Activated naive CD8-positive, alpha-beta T cell treated with anti-CD3 and anti-CD28 coated beads for 36 hours (primary cell): ENCODE measurements around the gene ARID1B. TPM values are rescaled to one million over a fixed set of nuclear protein-coding genes. Genes with fewer than 3 reads are reported as not detected.
A peak's percentile ranks its signal among the peaks of the same experiment; 100 is the strongest.
"Not testable (repeated sequence)": the region's sequence is repeated elsewhere in the genome, so short reads cannot be mapped to it uniquely, and the experiment has no call there.

ENCODE experiments used
- DNase-seq: peaks from one replicate; pipeline ENCODE4 v3.0.0; 2021
- H3K27ac Mint-ChIP-seq: one replicate; pipeline ENCODE4 v1.8.0; 2022; ENCODE audit warnings: mild to moderate bottlenecking, moderate library complexity, mixed read lengths
- H3K27me3 Mint-ChIP-seq: one replicate; pipeline ENCODE4 v1.8.0; 2022; ENCODE audit warnings: mild to moderate bottlenecking, mixed read lengths
- H3K36me3 Mint-ChIP-seq: one replicate; pipeline ENCODE4 v1.8.0; 2021; ENCODE audit warnings: mild to moderate bottlenecking, mixed read lengths
- H3K4me1 Mint-ChIP-seq: one replicate; pipeline ENCODE4 v1.8.0; 2021; ENCODE audit warnings: mixed read lengths
- H3K4me3 Mint-ChIP-seq: one replicate; pipeline ENCODE4 v1.8.0; 2022; ENCODE audit warnings: mild to moderate bottlenecking, moderate library complexity, mixed read lengths
- H3K9me3 Mint-ChIP-seq: one replicate; pipeline ENCODE4 v1.8.0; 2022; ENCODE audit warnings: mixed read lengths
- total RNA-seq, 2 experiments: library from RNA; stranded (reverse); gene quantifications; one replicate each; pipeline ENCODE4 v1.2.3, GENCODE V29; 2021

The ARID1B gene
- total RNA-seq, 2 experiments from 2014 or later: 40.6 to 41.5 TPM

DNA sequence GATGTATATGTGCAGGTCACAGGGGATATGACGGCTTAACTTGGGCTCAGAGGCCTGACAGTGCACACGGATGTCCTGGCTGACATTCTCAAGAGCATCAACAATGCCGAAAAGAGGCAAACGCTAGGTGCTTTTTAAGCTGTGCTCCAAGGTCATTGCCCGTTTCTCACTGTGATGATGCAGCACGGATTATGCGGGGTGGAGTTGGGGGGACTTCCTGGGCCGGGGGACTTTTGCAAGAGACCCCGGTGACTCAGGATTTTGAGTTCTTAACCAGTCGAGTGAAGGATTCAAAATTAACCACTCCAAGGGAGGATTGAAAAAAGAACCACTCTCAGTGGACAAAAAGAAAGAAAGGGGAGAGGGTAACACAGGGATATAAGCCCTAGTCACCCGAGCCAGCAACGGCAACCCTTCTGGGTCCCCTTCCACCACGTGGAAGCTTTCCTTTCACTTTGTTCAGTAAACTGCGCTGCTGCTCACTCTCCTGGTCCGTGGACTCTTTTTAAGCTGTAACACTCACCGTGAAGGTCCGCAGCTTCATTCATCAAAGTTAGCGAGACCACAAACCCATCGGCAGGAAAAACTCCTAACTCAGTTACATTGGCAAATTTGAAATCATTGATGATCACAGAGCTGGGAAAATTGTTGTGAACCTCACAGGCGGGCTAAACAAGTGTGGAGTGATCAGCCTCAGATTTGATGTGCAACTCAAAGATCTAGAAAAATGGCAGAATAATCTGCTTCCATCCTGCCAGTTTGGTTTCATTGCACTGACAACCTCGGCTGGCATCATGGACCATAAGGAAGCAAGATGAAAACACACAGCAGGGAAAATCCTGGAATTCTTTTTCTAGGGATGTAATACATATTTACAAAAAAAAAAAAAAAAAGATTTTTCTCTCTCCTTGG is 199.3 kb downstream of the ARID1B start:
- Mint-ChIP-seq H3K4me3 (peak overlapping the region; percentile 74), H3K4me1 (peaks cover 71% of the 10 kb centered on the region), H3K36me3 (peaks cover 4% of the 10 kb centered on the region), H3K27ac (peak overlapping the region; percentile 85), H3K9me3 (no peaks in the 10 kb centered on the region), H3K27me3 (no peaks in the 10 kb centered on the region)
- peak; percentile 13 for DNase-seq

DNA sequence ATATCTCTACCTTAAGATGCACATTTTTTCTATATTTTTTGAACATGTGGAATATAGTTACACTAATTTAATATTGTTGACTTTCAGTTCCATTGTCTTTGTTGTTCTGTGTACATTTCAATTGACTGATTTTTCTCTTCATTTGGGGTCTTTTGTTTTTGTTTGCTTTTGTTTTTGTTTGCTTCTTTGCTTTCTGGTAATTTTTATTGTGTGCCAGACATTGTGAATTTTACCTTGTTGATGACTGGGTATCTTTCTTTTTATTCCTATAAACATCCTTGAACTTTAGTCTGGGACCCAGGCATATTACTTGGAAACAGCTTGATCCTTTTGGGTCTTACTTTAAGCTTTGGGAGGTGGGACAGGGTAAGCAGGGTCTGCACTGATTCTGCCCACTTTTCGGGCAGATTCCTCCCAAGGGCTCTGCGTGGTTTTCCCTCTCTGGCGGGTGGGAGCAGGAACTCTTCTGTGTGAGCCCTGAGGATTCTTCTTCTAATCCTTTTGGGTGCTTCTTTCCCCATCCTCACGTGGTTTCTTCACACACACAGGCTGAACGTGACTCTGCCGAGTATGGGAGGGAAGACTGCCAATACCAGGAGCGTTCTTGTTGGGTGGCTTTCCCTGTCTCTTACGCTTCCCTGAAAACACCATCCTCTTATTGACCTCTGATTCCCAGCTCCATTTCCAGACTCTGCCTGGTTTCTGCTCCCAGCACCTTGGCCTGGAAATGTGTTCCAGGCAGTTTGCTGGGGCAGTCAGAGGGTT is 200.5 kb downstream of the ARID1B start:
- peaks cover 76% of the 10 kb centered on the region for H3K4me1 Mint-ChIP-seq
- no peak for DNase-seq
- peaks cover 4% of the 10 kb centered on the region for H3K36me3 Mint-ChIP-seq
- no peak overlapping the region for H3K4me3 Mint-ChIP-seq
- peak overlapping the region; percentile 68 for H3K27ac Mint-ChIP-seq
- H3K9me3 Mint-ChIP-seq: no peaks in the 10 kb centered on the region
- no peaks in the 10 kb centered on the region for H3K27me3 Mint-ChIP-seq

DNA sequence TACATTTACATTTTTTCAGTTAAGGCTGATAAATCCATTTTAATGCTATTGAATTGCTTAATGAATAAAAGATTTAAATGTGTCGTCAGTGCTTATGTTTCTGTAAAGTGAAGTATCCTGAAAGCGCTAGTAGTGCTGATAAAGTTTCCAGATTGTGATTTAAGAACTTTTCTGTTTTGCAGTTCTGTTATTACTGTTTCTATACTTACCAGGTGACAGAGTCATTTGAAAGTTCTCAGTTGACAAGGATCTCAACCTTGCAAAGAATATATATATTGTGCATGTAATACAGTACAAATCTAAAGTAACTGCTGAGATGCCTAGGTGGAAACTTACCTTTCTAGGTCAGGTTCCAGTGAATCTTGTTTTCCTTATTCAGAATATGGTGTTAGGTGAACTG is 201.8 kb downstream of the ARID1B start:
- DNase-seq: no peak
- H3K9me3 Mint-ChIP-seq: no peaks in the 10 kb centered on the region
- H3K27ac Mint-ChIP-seq: no peak overlapping the region
- no peak overlapping the region for H3K4me3 Mint-ChIP-seq
- H3K27me3 Mint-ChIP-seq: no peaks in the 10 kb centered on the region
- peaks cover 4% of the 10 kb centered on the region for H3K36me3 Mint-ChIP-seq
- H3K4me1 Mint-ChIP-seq: peaks cover 76% of the 10 kb centered on the region

DNA sequence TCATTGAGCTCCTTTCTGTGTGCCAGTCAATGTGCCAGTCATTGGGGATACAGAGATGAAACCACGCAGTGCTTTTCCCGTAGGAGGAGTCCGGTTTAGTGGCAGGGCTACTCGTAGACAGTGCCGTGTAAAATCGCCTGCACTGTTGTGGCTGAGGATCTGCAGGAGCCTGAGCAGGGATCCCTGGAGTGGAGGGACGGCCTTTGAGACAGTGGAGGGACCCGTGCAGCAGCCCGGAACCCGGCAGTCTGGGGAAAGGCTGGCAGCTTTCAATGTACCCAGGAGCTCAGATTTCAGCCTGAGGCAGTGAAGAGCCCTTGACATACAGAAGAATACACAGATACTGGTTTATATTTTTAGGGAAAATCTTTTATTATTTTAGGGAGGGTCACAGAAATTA is 203.3 kb downstream of the ARID1B start:
- H3K27ac Mint-ChIP-seq: no peak overlapping the region
- H3K27me3 Mint-ChIP-seq: no peaks in the 10 kb centered on the region
- DNase-seq: no peak
- peaks cover 78% of the 10 kb centered on the region for H3K4me1 Mint-ChIP-seq
- no peaks in the 10 kb centered on the region for H3K9me3 Mint-ChIP-seq
- no peak overlapping the region for H3K4me3 Mint-ChIP-seq
- H3K36me3 Mint-ChIP-seq: peaks cover 1% of the 10 kb centered on the region

DNA sequence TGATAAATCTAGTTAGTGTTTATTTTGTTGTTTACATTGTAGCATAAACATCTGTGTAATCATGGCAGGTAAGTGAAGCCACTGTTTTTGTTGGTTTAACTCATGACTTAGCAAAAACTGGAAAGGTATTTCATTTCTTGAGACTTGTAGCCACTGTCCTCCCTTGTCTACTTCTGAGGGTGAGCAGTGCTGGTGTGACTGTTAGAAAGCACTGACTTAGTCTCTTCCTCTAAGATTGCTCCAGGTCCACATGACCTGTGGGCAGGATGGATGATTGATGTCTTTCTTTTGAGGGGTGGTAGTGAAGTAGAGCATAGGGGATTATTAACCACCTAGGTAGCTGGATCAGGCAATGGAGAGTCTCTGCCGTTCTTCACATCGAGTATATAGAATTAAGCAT is 203.8 kb downstream of the ARID1B start:
- Mint-ChIP-seq H3K27ac (no peak overlapping the region), H3K36me3 (peaks cover 1% of the 10 kb centered on the region), H3K9me3 (no peaks in the 10 kb centered on the region), H3K4me1 (peaks cover 73% of the 10 kb centered on the region), H3K4me3 (no peak overlapping the region), H3K27me3 (no peaks in the 10 kb centered on the region)
- no peak for DNase-seq

DNA sequence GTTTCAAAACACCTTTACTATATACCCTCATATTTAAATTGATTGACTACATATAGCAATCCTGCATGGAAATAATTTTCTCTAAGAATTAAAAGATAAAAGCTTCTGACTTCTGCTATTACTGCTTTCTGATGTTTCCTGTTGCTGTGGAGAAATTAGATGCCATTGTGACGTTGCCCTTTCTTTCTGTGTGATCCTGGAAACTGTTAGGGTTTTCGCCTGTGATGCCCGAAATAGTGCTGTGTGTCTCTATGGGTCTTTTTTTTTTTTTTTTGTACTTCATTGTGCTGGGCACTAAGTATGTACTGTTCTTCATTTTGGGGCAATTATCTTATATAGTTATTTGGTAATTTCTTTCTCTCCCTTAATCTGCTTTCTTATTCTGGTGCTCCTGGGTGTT is 205.0 kb downstream of the ARID1B start:
- no peak overlapping the region for H3K4me3 Mint-ChIP-seq
- no peak for DNase-seq
- H3K27me3 Mint-ChIP-seq: no peaks in the 10 kb centered on the region
- H3K27ac Mint-ChIP-seq: no peak overlapping the region
- peaks cover 69% of the 10 kb centered on the region for H3K4me1 Mint-ChIP-seq
- H3K9me3 Mint-ChIP-seq: no peaks in the 10 kb centered on the region
- no peaks in the 10 kb centered on the region for H3K36me3 Mint-ChIP-seq

DNA sequence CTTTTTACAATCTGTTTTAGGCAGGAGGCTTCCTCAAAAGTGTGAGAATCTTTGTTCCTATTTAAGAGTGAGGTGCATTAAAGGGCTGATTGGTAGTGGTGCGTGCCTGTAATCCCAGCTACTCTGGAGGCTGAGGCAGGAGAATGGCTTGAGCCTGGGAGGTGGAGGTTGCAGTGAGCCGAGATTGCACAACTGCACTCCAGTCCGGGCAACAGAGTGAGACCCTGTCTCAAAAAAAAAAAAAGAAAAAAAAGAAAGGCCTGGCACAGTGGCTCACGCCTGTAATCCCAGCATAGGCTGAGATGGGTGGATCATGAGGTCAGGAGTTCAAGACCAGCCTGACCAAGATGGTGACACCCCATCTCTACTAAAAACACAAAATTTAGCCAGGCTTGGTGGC is 205.7 kb downstream of the ARID1B start:
- H3K27me3 Mint-ChIP-seq, DNase-seq, H3K27ac Mint-ChIP-seq, H3K4me3 Mint-ChIP-seq, H3K36me3 Mint-ChIP-seq, H3K9me3 Mint-ChIP-seq: not testable (repeated sequence)
- H3K4me1 Mint-ChIP-seq: peaks cover 67% of the 10 kb centered on the region

DNA sequence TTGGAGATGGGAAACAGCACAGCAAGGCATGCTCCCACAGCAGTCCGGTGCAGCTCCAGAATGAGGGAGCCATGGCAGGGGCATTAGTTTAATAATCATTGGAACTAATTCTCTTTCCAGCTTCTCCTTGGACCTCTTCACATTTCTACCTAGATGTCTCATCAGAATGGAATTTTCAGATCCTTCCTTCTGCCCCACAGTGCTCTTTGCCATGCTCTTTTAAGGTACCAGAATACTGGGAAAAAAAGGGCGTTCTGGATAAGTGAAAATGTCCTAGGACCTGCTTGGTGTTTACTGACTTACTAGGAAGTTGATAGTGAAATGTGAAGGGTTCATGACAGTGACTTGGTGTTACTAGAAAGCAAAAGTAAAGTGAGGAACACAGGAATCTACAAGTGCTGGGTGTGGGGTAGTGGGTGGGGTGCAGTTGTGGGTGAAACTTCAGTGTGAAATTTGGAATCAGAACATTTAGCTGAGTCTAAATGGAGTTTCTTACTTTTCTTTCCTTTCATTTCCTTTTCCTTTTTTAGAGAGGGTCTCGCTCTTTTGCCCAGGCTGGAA is 207.1 kb downstream of the ARID1B start:
- Mint-ChIP-seq H3K4me3 (no peak overlapping the region), H3K27ac (no peak overlapping the region), H3K36me3 (no peaks in the 10 kb centered on the region), H3K27me3 (no peaks in the 10 kb centered on the region), H3K9me3 (no peaks in the 10 kb centered on the region), H3K4me1 (peaks cover 65% of the 10 kb centered on the region)
- peak; percentile 26 for DNase-seq

DNA sequence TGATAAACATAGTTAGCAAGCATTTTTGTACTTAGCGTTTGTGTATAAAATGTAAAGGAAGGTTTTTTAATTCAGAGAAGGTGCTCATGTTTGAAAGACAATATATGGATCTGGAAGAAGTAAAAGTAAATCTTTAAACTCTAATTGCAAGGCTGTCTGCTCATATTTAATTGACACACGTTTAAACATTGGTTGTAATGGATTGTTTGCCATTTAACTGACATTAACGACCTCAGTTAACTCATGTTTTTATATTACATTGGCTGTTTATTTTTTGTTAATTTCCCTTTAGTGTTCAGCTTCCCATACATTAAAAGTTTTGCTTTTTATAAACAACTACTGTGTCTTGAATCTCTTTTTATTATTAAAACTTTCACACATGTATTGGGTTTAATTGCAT is 208.1 kb downstream of the ARID1B start:
- DNase-seq: no peak
- Mint-ChIP-seq H3K4me1 (peaks cover 66% of the 10 kb centered on the region), H3K27ac (no peak overlapping the region), H3K4me3 (no peak overlapping the region), H3K9me3 (no peaks in the 10 kb centered on the region), H3K36me3 (no peaks in the 10 kb centered on the region), H3K27me3 (no peaks in the 10 kb centered on the region)

DNA sequence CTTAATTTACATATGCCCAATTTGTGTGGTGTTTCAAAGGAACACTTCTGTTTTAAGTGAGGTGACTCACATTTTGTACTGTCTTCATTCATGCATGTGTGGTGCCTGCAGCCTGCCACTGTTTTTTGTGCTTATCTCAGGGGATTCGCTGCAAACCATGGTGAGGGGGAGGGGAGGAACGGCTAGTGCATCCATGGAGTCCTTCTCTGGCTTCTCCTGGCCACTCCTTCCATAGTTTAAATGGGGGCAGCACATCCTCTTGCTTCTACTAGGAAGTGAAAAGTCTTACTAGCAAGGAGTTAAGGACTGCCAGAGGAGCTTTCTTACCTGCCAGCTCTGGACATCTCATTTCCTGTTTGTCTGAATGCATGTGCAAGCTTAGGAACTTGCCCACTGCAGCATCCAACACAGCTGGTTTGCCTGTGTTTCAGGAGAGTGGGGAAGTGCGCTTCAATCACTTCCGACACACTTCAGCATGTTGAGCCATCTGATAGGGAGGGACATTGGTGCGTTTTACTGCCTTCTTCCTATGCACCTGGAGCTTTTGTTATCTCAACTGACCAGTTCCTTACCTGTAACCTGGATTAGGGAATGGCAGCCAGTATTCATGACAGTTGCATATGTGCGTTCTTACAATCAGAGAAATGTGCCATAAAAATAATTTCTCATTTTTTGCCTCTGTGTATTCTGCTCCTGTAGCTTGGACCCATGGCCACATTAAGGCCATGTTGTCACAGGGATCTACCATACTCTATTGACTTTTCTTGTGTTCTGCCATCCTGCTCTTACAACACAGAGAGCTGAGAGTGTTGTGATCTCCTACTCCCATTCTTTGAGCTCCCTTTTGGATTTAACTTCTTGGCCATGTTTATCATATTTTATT is 211.3 kb downstream of the ARID1B start:
- Mint-ChIP-seq H3K4me3 (no peak overlapping the region), H3K9me3 (no peaks in the 10 kb centered on the region), H3K4me1 (peaks cover 47% of the 10 kb centered on the region), H3K36me3 (no peaks in the 10 kb centered on the region), H3K27me3 (no peaks in the 10 kb centered on the region), H3K27ac (peak overlapping the region; percentile 36)
- DNase-seq: no peak

DNA sequence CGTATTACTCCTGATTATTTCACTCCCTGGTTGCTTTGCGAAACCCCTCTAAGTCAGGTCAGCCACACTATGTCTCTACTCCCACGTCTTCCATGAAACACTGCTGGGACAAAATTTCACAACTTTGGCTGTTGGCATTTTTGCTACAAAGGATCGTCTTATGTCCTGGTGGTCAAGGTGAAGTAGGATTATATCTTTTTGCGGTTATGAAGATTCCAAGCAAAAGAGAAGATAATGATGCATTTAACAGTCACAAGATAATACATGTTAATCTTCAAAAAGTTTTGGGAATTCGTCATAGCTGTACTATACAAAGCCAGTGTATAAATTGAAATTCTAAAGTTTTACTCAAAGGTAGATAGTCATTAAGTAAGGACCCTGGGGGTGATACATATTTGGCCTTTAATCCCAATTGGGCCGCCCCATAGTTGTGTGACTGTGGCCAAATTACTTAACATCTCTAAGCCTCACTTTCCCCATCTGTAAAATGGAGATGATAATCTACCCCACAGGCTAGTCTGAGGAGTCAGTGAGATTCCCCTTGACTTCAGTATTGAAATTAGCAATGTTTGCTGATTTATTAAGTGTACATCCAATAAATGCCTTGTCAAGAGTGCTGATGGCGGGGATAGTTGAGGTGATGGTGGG is 212.1 kb downstream of the ARID1B start:
- Mint-ChIP-seq H3K27ac (no peak overlapping the region), H3K27me3 (no peaks in the 10 kb centered on the region), H3K4me3 (no peak overlapping the region), H3K36me3 (no peaks in the 10 kb centered on the region), H3K9me3 (no peaks in the 10 kb centered on the region), H3K4me1 (peaks cover 40% of the 10 kb centered on the region)
- no peak for DNase-seq

DNA sequence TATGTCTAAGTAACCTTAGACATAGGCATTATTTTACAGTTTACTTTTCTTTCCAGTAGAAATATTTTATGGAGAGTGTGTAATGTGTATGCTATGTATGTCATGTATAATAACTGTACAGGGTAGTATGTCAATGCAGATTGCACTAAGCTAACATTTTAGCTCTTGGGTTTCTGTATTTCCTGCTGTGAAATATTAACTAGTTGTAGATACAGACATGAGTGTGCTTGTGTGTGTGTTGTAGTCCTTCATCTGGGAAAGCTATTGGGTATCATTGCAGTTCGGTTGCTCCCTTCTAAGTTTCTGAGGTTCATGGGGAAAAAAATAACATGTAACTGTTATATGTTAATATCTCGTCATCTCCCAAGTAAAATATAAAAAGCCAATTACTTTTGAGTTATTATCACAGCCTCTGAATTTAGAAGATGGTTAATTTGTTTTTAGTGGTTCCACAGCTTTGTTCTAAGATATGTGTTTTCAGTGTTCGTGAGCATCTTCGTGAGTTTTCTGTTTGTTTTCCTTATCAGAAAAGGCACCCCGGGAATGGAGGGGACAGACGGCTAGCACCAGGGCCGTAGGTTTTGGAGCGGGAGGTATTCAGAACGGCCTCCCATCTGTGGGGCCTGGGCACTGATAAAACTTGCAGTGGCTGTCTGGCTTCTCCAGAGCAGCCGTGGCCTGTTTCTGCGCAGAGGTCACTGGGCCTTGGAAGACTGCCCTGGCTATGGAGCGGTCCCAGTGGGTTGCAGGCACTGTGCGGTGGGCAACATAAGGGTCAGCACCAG is 215.0 kb downstream of the ARID1B start:
- Mint-ChIP-seq H3K27me3 (no peaks in the 10 kb centered on the region), H3K27ac (no peak overlapping the region), H3K9me3 (no peaks in the 10 kb centered on the region), H3K4me1 (peaks cover 32% of the 10 kb centered on the region), H3K36me3 (no peaks in the 10 kb centered on the region), H3K4me3 (no peak overlapping the region)
- DNase-seq: no peak

DNA sequence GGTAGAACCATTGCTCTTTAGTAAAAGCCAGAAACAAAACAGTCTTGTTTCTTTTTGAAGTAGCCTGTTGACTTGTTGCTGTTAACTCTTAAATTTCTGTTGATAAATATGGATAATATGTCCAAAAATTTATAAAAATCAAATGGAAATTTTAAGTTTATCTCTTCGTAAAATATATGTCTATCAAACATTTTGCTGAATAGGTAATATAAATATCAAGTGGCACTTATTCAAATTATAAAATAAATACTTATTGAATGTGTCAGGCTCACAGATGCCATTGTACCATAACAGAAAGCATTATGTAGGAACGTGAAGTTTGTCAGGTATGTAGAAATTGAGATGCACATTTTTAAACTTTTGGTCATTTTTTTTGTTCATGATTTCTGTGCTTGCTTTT is 216.5 kb downstream of the ARID1B start:
- H3K27ac Mint-ChIP-seq: no peak overlapping the region
- no peak overlapping the region for H3K4me3 Mint-ChIP-seq
- H3K36me3 Mint-ChIP-seq: no peaks in the 10 kb centered on the region
- no peaks in the 10 kb centered on the region for H3K27me3 Mint-ChIP-seq
- no peaks in the 10 kb centered on the region for H3K9me3 Mint-ChIP-seq
- peaks cover 25% of the 10 kb centered on the region for H3K4me1 Mint-ChIP-seq
- no peak for DNase-seq
